Measurements from ENCODE around the gene ARHGDIA.

ARHGDIA gene

GRCh38 chr17:81888105-81888987, 17.2 kb upstream of the ARHGDIA start:
- DNase-seq: no peak

GRCh38 chr17:81885869-81886548, 14.9 kb upstream of the ARHGDIA start:
- DNase-seq: no peak

- no peak for DNase-seq
Measured at GRCh38 chr17:81885454-81885853, 14.3 kb upstream of the ARHGDIA start.

GRCh38 chr17:81884968-81885367, 13.8 kb upstream of the ARHGDIA start:
- no peak for DNase-seq

- DNase-seq: no peak
Measured at GRCh38 chr17:81884520-81884919, 13.4 kb upstream of the ARHGDIA start.

GRCh38 chr17:81879121-81879520, 8.0 kb upstream of the ARHGDIA start:
- DNase-seq: no peak

- DNase-seq: no peak
Measured at GRCh38 chr17:81878294-81878693, 7.2 kb upstream of the ARHGDIA start.

- no peak for DNase-seq
Measured at GRCh38 chr17:81877569-81877968, 6.4 kb upstream of the ARHGDIA start.

GRCh38 chr17:81871387-81872230, 472 bp upstream of the ARHGDIA start:
- DNase-seq: no peak

GRCh38 chr17:81870131-81870980, 781 bp downstream of the ARHGDIA start:
- DNase-seq: no peak

GRCh38 chr17:81869221-81870130, 1.7 kb downstream of the ARHGDIA start:
- no peak for DNase-seq

- DNase-seq: no peak
Measured at GRCh38 chr17:81868674-81869220, 2.4 kb downstream of the ARHGDIA start.

GRCh38 chr17:81867991-81868673, 3.0 kb downstream of the ARHGDIA start:
- no peak for DNase-seq

GRCh38 chr17:81867170-81867990, 3.8 kb downstream of the ARHGDIA start:
- no peak for DNase-seq

- no peak for DNase-seq
Measured at GRCh38 chr17:81866440-81867169, 4.5 kb downstream of the ARHGDIA start.

GRCh38 chr17:81865733-81866439, 5.3 kb downstream of the ARHGDIA start:
- DNase-seq: no peak

- DNase-seq: no peak
Measured at GRCh38 chr17:81865358-81865732, 5.8 kb downstream of the ARHGDIA start.

Data from cortex of kidney (tissue), 1 donor.